ENCODE data around the gene ARL15.
"Not testable (repeated sequence)": the region's sequence is repeated elsewhere in the genome, so short reads cannot be mapped to it uniquely, and the experiment has no call there.

The ARL15 gene

GRCh38 chr5:54091307-54092130, 218.9 kb downstream of the ARL15 start:
- DNase-seq (ENCODE audit: low read depth): no peak

GRCh38 chr5:54090495-54091120, 219.8 kb downstream of the ARL15 start:
- peak; percentile 81 for DNase-seq (ENCODE audit: low read depth)

GRCh38 chr5:54088081-54088480, 222.3 kb downstream of the ARL15 start:
- DNase-seq (ENCODE audit: low read depth): no peak

- peak; percentile 58 for DNase-seq (ENCODE audit: low read depth)
Observed at GRCh38 chr5:54087436-54087835, 222.9 kb downstream of the ARL15 start.

GRCh38 chr5:54086191-54086590, 224.2 kb downstream of the ARL15 start:
- DNase-seq (ENCODE audit: low read depth): no peak

GRCh38 chr5:54084696-54085095, 225.7 kb downstream of the ARL15 start:
- DNase-seq (ENCODE audit: low read depth): no peak

- DNase-seq (ENCODE audit: low read depth): no peak
Observed at GRCh38 chr5:54083851-54084250, 226.5 kb downstream of the ARL15 start.

- no peak for DNase-seq (ENCODE audit: low read depth)
Observed at GRCh38 chr5:54083245-54083644, 227.1 kb downstream of the ARL15 start.

- no peak for DNase-seq (ENCODE audit: low read depth)
Observed at GRCh38 chr5:54081415-54081814, 229.0 kb downstream of the ARL15 start.

- no peak for DNase-seq (ENCODE audit: low read depth)
Observed at GRCh38 chr5:54080831-54081230, 229.5 kb downstream of the ARL15 start.

- no peak for DNase-seq (ENCODE audit: low read depth)
Observed at GRCh38 chr5:54073735-54074134, 236.6 kb downstream of the ARL15 start.

GRCh38 chr5:54073131-54073530, 237.2 kb downstream of the ARL15 start:
- DNase-seq (ENCODE audit: low read depth): no peak

GRCh38 chr5:54066433-54066832, 243.9 kb downstream of the ARL15 start:
- no peak for DNase-seq (ENCODE audit: low read depth)

GRCh38 chr5:54063817-54064216, 246.6 kb downstream of the ARL15 start:
- peak; percentile 85 for DNase-seq (ENCODE audit: low read depth)

- DNase-seq (ENCODE audit: low read depth): peak; percentile 73
Observed at GRCh38 chr5:54062958-54063357, 247.4 kb downstream of the ARL15 start.

GRCh38 chr5:54060919-54061318, 249.5 kb downstream of the ARL15 start:
- not testable (repeated sequence) for DNase-seq (ENCODE audit: low read depth)

- DNase-seq (ENCODE audit: low read depth): peak; percentile 72
Observed at GRCh38 chr5:54049963-54050362, 260.4 kb downstream of the ARL15 start.

GRCh38 chr5:54049144-54049543, 261.2 kb downstream of the ARL15 start:
- DNase-seq (ENCODE audit: low read depth): no peak

- no peak for DNase-seq (ENCODE audit: low read depth)
Observed at GRCh38 chr5:54045077-54045792, 265.1 kb downstream of the ARL15 start.

- not testable (repeated sequence) for DNase-seq (ENCODE audit: low read depth)
Observed at GRCh38 chr5:54044276-54044675, 266.1 kb downstream of the ARL15 start.

GRCh38 chr5:54040804-54041203, 269.6 kb downstream of the ARL15 start:
- DNase-seq (ENCODE audit: low read depth): no peak

GRCh38 chr5:54040018-54040417, 270.4 kb downstream of the ARL15 start:
- DNase-seq (ENCODE audit: low read depth): no peak

- DNase-seq (ENCODE audit: low read depth): no peak
Observed at GRCh38 chr5:54037205-54037604, 273.2 kb downstream of the ARL15 start.

Data from GM04503 (cell line).